ENCODE measurements around the gene CST7. TPM values are rescaled to one million over a fixed set of nuclear protein-coding genes. Genes with fewer than 3 reads are reported as not detected.
A peak's percentile ranks its signal among the peaks of the same experiment; 100 is the strongest.
"Not testable (repeated sequence)": the region's sequence is repeated elsewhere in the genome, so short reads cannot be mapped to it uniquely, and the experiment has no call there.

Gene CST7
- polyA plus RNA-seq, 1 donor from 2014 or later = not detected

DNA sequence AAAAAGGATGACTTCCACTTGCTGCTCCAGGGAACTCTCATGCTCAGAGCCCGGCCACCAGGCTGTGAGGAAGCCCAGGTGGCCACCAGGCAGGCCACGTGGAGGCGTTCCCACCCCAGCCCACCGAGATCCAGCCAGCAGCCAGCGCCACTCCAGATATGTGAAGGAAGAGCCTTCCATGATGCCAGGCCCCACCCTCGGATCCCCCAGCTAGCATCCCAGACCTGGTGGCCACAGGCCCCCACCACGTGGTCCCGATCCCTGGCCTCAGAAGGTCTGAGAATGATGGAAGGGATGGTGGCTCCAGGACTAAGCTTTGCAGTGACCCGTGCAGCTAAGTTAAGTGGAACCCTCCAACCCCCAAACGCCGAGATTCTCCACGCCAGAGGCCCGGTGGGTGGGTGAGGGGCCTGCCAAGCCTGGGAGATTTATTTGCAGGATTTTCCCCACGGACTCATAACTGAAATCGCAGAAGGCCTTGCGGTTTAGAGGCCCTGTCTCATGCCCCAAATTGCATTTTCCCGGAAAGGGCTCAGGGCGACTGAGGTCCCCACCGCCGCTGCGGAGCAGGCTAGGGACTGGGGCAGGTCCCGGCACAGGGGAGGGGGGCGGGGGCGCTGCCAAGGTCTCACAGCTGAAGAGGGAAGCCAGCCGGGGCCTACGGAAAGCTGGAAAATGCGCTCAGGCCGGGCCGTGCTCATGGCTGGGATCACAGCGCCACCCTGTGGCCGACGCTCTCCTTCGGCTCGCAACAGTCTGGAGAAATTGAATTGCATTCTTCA lies 31.1 kb upstream of the CST7 start:
- no peak overlapping the region for H3K4me2 ChIP-seq (ENCODE audit: low read length)
- no peak overlapping the region for H3K27ac ChIP-seq (ENCODE audit: low read length)
- H3K27me3 ChIP-seq (ENCODE audit: insufficient read depth, low read depth, low read length) = no peaks in the 10 kb centered on the region
- H3F3A ChIP-seq (ENCODE audit: insufficient read depth, low read length, poor library complexity, severe bottlenecking) = no peaks in the 10 kb centered on the region
- H3K9me3 ChIP-seq (ENCODE audit: low read length) = no peaks in the 10 kb centered on the region
- no peaks in the 10 kb centered on the region for H4K20me1 ChIP-seq (ENCODE audit: insufficient read depth)
- H3K4me3 ChIP-seq (ENCODE audit: low read length) = no peak overlapping the region
- no peak overlapping the region for H2AFZ ChIP-seq (ENCODE audit: low read depth, low read length)
- peak; percentile 98 for TF ChIP-seq RAD21 (conservative IDR thresholded peaks at IDR 0.05)
- TF ChIP-seq, protein P1, sequence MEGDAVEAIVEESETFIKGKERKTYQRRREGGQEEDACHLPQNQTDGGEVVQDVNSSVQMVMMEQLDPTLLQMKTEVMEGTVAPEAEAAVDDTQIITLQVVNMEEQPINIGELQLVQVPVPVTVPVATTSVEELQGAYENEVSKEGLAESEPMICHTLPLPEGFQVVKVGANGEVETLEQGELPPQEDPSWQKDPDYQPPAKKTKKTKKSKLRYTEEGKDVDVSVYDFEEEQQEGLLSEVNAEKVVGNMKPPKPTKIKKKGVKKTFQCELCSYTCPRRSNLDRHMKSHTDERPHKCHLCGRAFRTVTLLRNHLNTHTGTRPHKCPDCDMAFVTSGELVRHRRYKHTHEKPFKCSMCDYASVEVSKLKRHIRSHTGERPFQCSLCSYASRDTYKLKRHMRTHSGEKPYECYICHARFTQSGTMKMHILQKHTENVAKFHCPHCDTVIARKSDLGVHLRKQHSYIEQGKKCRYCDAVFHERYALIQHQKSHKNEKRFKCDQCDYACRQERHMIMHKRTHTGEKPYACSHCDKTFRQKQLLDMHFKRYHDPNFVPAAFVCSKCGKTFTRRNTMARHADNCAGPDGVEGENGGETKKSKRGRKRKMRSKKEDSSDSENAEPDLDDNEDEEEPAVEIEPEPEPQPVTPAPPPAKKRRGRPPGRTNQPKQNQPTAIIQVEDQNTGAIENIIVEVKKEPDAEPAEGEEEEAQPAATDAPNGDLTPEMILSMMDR (IDR thresholded peaks at IDR 0.05; ENCODE audit: poor library complexity, severe bottlenecking) = peak; percentile 93
- TF ChIP-seq TAF1 (IDR thresholded peaks at IDR 0.05; ENCODE audit: low read depth) = no peak
- TF ChIP-seq SMC3 (conservative IDR thresholded peaks at IDR 0.05; ENCODE audit: poor library complexity) = peak; percentile 98
- no peaks in the 10 kb centered on the region for H3K79me2 ChIP-seq (replicated peaks; ENCODE audit: insufficient read depth, low read length)
- no peak overlapping the region for H3K9ac ChIP-seq (ENCODE audit: low read length)
- H3K36me3 ChIP-seq (ENCODE audit: insufficient read depth, low read length) = no peaks in the 10 kb centered on the region
- H3K9me2 ChIP-seq (ENCODE audit: insufficient read depth, low read length) = no peaks in the 10 kb centered on the region

DNA sequence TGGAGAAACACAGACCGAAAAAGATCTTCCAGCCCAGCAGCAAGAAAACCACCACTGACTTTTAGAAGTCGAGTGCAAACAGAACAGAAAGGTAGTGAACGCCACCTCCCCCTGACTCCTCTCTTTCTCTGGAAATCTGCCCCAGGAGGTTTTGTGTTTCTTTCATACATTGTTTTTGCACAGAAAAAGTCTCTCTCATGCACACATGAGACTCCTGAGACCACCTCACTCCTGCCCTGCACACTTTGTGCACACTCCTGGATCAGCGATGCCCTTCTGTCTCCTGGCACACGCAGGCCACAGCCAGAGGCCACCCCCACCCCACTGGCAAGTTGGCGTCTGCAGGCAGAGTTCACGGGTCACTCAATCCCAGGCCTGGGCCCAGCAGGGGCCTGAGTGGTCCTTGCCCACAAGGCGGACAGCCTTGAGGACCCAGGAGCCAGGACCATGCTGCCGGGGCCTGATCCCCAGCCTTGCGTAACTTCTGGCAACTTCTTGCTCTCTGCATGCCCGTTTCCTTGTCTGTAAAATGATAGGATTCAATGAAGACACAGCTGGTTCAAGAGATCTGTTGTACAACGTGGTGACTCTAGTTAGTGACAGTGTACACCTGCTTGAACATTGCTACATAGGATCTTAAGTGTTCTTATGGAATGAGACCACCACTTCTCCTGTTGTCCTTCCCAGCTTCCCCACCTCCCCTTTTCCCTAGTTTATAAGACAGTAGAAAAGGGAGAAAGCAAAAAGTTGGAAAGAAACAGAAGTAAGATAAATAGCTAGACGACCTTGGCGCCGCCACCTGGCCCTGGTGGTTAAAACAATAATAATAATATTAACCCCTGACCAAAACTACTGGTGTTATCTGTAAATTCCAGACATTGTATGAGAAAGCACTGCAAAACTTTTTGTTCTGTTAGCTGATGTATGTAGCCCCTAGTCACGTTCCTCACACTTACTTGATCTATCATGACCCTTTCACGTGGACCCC lies 30.2 kb upstream of the CST7 start:
- no peaks in the 10 kb centered on the region for H3K27me3 ChIP-seq (ENCODE audit: insufficient read depth, low read depth, low read length)
- H3F3A ChIP-seq (ENCODE audit: insufficient read depth, low read length, poor library complexity, severe bottlenecking) = no peaks in the 10 kb centered on the region
- H3K4me3 ChIP-seq (ENCODE audit: low read length) = no peak overlapping the region
- no peak overlapping the region for H3K9ac ChIP-seq (ENCODE audit: low read length)
- H3K4me2 ChIP-seq (ENCODE audit: low read length) = no peak overlapping the region
- H2AFZ ChIP-seq (ENCODE audit: low read depth, low read length) = no peak overlapping the region
- no peaks in the 10 kb centered on the region for H3K9me2 ChIP-seq (ENCODE audit: insufficient read depth, low read length)
- H3K9me3 ChIP-seq (ENCODE audit: low read length) = no peaks in the 10 kb centered on the region
- no peak overlapping the region for H3K27ac ChIP-seq (ENCODE audit: low read length)
- no peaks in the 10 kb centered on the region for H3K36me3 ChIP-seq (ENCODE audit: insufficient read depth, low read length)
- TF ChIP-seq MXI1 (conservative IDR thresholded peaks at IDR 0.05; ENCODE audit: poor library complexity, severe bottlenecking) = no peak
- TF ChIP-seq, protein P1 (IDR thresholded peaks at IDR 0.05; ENCODE audit: poor library complexity, severe bottlenecking) = no peak
- TF ChIP-seq TAF1 (IDR thresholded peaks at IDR 0.05; ENCODE audit: low read depth) = no peak
- no peak for TF ChIP-seq REST (IDR thresholded peaks at IDR 0.05; ENCODE audit: borderline replicate concordance)
- TF ChIP-seq SMC3 (conservative IDR thresholded peaks at IDR 0.05; ENCODE audit: poor library complexity) = no peak
- no peak for TF ChIP-seq RAD21 (conservative IDR thresholded peaks at IDR 0.05)
- TF ChIP-seq EP300 (conservative IDR thresholded peaks at IDR 0.05; ENCODE audit: poor library complexity, severe bottlenecking) = no peak
- no peak for TF ChIP-seq POLR2AphosphoS5 (IDR thresholded peaks at IDR 0.05)
- no peak for TF ChIP-seq EZH2 (IDR thresholded peaks at IDR 0.05; ENCODE audit: borderline replicate concordance, insufficient read depth, low read length, poor library complexity, severe bottlenecking)
- H4K20me1 ChIP-seq (ENCODE audit: insufficient read depth) = no peaks in the 10 kb centered on the region
- no peaks in the 10 kb centered on the region for H3K79me2 ChIP-seq (replicated peaks; ENCODE audit: insufficient read depth, low read length)

GRCh38 chr20:24919665-24920064 lies 29.4 kb upstream of the CST7 start:
- not testable (repeated sequence) for H3K27me3 ChIP-seq (ENCODE audit: insufficient read depth, low read depth, low read length); H2AFZ ChIP-seq (ENCODE audit: low read depth, low read length); H3F3A ChIP-seq (ENCODE audit: insufficient read depth, low read length, poor library complexity, severe bottlenecking); H3K27ac ChIP-seq (ENCODE audit: low read length); H3K36me3 ChIP-seq (ENCODE audit: insufficient read depth, low read length); H3K9me3 ChIP-seq (ENCODE audit: low read length); H3K9me2 ChIP-seq (ENCODE audit: insufficient read depth, low read length); H3K4me3 ChIP-seq (ENCODE audit: low read length); H3K4me2 ChIP-seq (ENCODE audit: low read length); H3K9ac ChIP-seq (ENCODE audit: low read length); H4K20me1 ChIP-seq (ENCODE audit: insufficient read depth); H3K79me2 ChIP-seq (replicated peaks; ENCODE audit: insufficient read depth, low read length)
